ENCODE results near the gene KLF13. TPM values are rescaled to one million over a fixed set of nuclear protein-coding genes. Genes with fewer than 3 reads are reported as not detected.

The KLF13 gene
- polyA plus RNA-seq, 1 donor (not counting 4 experiments of a cell fraction or from before 2014, with no cell fraction given) = 66.7 TPM

GRCh38 chr15:31320022-31320421 lies 6.6 kb upstream of the KLF13 start:
- no peak for FAIRE-seq
- H3K4me1 ChIP-seq (ENCODE audit: control insufficient read depth, extremely low read depth, insufficient read depth, low read length) = peaks cover under 1% of the 10 kb centered on the region
- H3K27ac ChIP-seq (ENCODE audit: control insufficient read depth, insufficient read depth, low read length) = no peak overlapping the region
- no peak for DNase-seq (ENCODE audit: low read depth, low spot score)
- H2AFZ ChIP-seq (ENCODE audit: control insufficient read depth, low read length) = no peak overlapping the region
- H3K4me2 ChIP-seq (ENCODE audit: control insufficient read depth, extremely low read depth, insufficient read depth, low read depth, low read length) = no peak overlapping the region
- dilution Hi-C loops (cut with MboI; ENCODE audit: extremely low pct_ligation_motif_present, low sequenced_read_pairs) = no loop called here
- no peaks in the 10 kb centered on the region for H3K9me3 ChIP-seq (ENCODE audit: control insufficient read depth, low read depth, low read length)
- no peak overlapping the region for H3K9ac ChIP-seq (ENCODE audit: control insufficient read depth, extremely low read depth, insufficient read depth, low read length)
- no peaks in the 10 kb centered on the region for H3K79me2 ChIP-seq (ENCODE audit: control insufficient read depth, insufficient read depth, low read length)
- TF ChIP-seq CTCF (optimal IDR thresholded peaks at IDR 0.05 in 1 of 3, IDR thresholded peaks at IDR 0.05 in 1 of 3, conservative IDR thresholded peaks at IDR 0.05 in 1 of 3; ENCODE audit: extremely low read depth in 1 of 3, insufficient read depth in 2 of 3, low read length in 3 of 3) (no peak), EZH2 (IDR thresholded peaks at IDR 0.05; ENCODE audit: low read length) (no peak)
- no peak overlapping the region for H3K4me3 ChIP-seq (ENCODE audit: control insufficient read depth in 2 of 3, extremely low read depth in 1 of 3, insufficient read depth in 2 of 3, low read depth in 1 of 3, low read length in 3 of 3)
- H3K9me1 ChIP-seq (ENCODE audit: control insufficient read depth, extremely low read depth, insufficient read depth, low read length) = no peaks in the 10 kb centered on the region
- no peaks in the 10 kb centered on the region for H3K27me3 ChIP-seq (ENCODE audit: control insufficient read depth, extremely low read depth, insufficient read depth, low read length)
- H3K36me3 ChIP-seq (ENCODE audit: control insufficient read depth in 2 of 2, extremely low read depth in 1 of 2, insufficient read depth in 2 of 2, low read length in 2 of 2) = no peaks in the 10 kb centered on the region
- H4K20me1 ChIP-seq (ENCODE audit: control insufficient read depth, extremely low read depth, insufficient read depth, low read length) = no peaks in the 10 kb centered on the region

GRCh38 chr15:31321418-31321817 lies 5.2 kb upstream of the KLF13 start:
- Histone ChIP-seq H3K9ac (ENCODE audit: control insufficient read depth, extremely low read depth, insufficient read depth, low read length) (no peak overlapping the region), H2AFZ (ENCODE audit: control insufficient read depth, low read length) (no peak overlapping the region), H3K79me2 (ENCODE audit: control insufficient read depth, insufficient read depth, low read length) (no peaks in the 10 kb centered on the region), H4K20me1 (ENCODE audit: control insufficient read depth, extremely low read depth, insufficient read depth, low read length) (no peaks in the 10 kb centered on the region), H3K4me3 (ENCODE audit: control insufficient read depth in 2 of 3, extremely low read depth in 1 of 3, insufficient read depth in 2 of 3, low read depth in 1 of 3, low read length in 3 of 3) (no peak overlapping the region), H3K36me3 (ENCODE audit: control insufficient read depth in 2 of 2, extremely low read depth in 1 of 2, insufficient read depth in 2 of 2, low read length in 2 of 2) (no peaks in the 10 kb centered on the region), H3K4me1 (ENCODE audit: control insufficient read depth, extremely low read depth, insufficient read depth, low read length) (peaks cover 4% of the 10 kb centered on the region), H3K9me3 (ENCODE audit: control insufficient read depth, low read depth, low read length) (no peaks in the 10 kb centered on the region), H3K4me2 (ENCODE audit: control insufficient read depth, extremely low read depth, insufficient read depth, low read depth, low read length) (no peak overlapping the region), H3K27ac (ENCODE audit: control insufficient read depth, insufficient read depth, low read length) (no peak overlapping the region), H3K9me1 (ENCODE audit: control insufficient read depth, extremely low read depth, insufficient read depth, low read length) (no peaks in the 10 kb centered on the region), H3K27me3 (ENCODE audit: control insufficient read depth, extremely low read depth, insufficient read depth, low read length) (no peaks in the 10 kb centered on the region)
- TF ChIP-seq CTCF (optimal IDR thresholded peaks at IDR 0.05 in 1 of 3, IDR thresholded peaks at IDR 0.05 in 1 of 3, conservative IDR thresholded peaks at IDR 0.05 in 1 of 3; ENCODE audit: extremely low read depth in 1 of 3, insufficient read depth in 2 of 3, low read length in 3 of 3) (no peak), EZH2 (IDR thresholded peaks at IDR 0.05; ENCODE audit: low read length) (no peak)
- dilution Hi-C loops (cut with MboI; ENCODE audit: extremely low pct_ligation_motif_present, low sequenced_read_pairs) = no loop called here
- DNase-seq (ENCODE audit: low read depth, low spot score) (no peak), FAIRE-seq (no peak)
